WERI-Rb-1 (cell line): ENCODE measurements around the gene PTPN6.

Experiments
- DNase-seq: peaks from one replicate; pipeline ENCODE4 v3.0.0-alpha.2; 2020
- H3K27ac ChIP-seq: fragments of 250-450 bp; sonication (Bioruptor Pico); 2 replicates; pipeline ENCODE4 v1.5.1; 2020; ENCODE audit warnings: mild to moderate bottlenecking, moderate library complexity
- H3K27me3 ChIP-seq: fragments of 250-450 bp; sonication (Bioruptor Pico); 2 replicates; pipeline ENCODE4 v1.5.1; 2021; ENCODE audit warnings: mild to moderate bottlenecking, low read depth, moderate library complexity; ENCODE audit not compliant: insufficient read depth, severe bottlenecking
- H3K36me3 ChIP-seq: fragments of 250-450 bp; sonication (Bioruptor Pico); 2 replicates; pipeline ENCODE4 v1.5.1; 2020; ENCODE audit warnings: mild to moderate bottlenecking, moderate library complexity
- H3K4me3 ChIP-seq: 2 replicates; pipeline ENCODE4 v1.5.1; 2011; ENCODE audit warnings: low read depth, mild to moderate bottlenecking, control low read depth, low read length
- H3K9me3 ChIP-seq: fragments of 250-450 bp; sonication (Bioruptor Pico); 2 replicates; pipeline ENCODE4 v1.5.1; 2021; ENCODE audit warnings: mild to moderate bottlenecking, moderate library complexity; ENCODE audit not compliant: severe bottlenecking
- TF ChIP-seq, protein P1 (sequence below): IDR thresholded peaks from 2 replicates; pipeline ENCODE4 v1.5.1; 2011; ENCODE audit warnings: low read depth, mild to moderate bottlenecking, control low read depth, inconsistent platforms, low read length

Gene PTPN6

GRCh38 chr12:6953442-6954315 lies 2.5 kb downstream of the PTPN6 start:
- H3K4me3 ChIP-seq, result no peak overlapping the region
- no peaks in the 10 kb centered on the region for H3K36me3 ChIP-seq
- no peaks in the 10 kb centered on the region for H3K27me3 ChIP-seq
- TF ChIP-seq, protein P1, sequence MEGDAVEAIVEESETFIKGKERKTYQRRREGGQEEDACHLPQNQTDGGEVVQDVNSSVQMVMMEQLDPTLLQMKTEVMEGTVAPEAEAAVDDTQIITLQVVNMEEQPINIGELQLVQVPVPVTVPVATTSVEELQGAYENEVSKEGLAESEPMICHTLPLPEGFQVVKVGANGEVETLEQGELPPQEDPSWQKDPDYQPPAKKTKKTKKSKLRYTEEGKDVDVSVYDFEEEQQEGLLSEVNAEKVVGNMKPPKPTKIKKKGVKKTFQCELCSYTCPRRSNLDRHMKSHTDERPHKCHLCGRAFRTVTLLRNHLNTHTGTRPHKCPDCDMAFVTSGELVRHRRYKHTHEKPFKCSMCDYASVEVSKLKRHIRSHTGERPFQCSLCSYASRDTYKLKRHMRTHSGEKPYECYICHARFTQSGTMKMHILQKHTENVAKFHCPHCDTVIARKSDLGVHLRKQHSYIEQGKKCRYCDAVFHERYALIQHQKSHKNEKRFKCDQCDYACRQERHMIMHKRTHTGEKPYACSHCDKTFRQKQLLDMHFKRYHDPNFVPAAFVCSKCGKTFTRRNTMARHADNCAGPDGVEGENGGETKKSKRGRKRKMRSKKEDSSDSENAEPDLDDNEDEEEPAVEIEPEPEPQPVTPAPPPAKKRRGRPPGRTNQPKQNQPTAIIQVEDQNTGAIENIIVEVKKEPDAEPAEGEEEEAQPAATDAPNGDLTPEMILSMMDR, result no peak
- DNase-seq, result no peak
- no peaks in the 10 kb centered on the region for H3K9me3 ChIP-seq
- no peak overlapping the region for H3K27ac ChIP-seq

GRCh38 chr12:6954316-6955107 lies 3.4 kb downstream of the PTPN6 start:
- H3K9me3 ChIP-seq, result no peaks in the 10 kb centered on the region
- H3K27me3 ChIP-seq, result no peaks in the 10 kb centered on the region
- H3K27ac ChIP-seq, result no peak overlapping the region
- TF ChIP-seq, protein P1, result no peak
- DNase-seq, result no peak
- no peak overlapping the region for H3K4me3 ChIP-seq
- no peaks in the 10 kb centered on the region for H3K36me3 ChIP-seq

DNA sequence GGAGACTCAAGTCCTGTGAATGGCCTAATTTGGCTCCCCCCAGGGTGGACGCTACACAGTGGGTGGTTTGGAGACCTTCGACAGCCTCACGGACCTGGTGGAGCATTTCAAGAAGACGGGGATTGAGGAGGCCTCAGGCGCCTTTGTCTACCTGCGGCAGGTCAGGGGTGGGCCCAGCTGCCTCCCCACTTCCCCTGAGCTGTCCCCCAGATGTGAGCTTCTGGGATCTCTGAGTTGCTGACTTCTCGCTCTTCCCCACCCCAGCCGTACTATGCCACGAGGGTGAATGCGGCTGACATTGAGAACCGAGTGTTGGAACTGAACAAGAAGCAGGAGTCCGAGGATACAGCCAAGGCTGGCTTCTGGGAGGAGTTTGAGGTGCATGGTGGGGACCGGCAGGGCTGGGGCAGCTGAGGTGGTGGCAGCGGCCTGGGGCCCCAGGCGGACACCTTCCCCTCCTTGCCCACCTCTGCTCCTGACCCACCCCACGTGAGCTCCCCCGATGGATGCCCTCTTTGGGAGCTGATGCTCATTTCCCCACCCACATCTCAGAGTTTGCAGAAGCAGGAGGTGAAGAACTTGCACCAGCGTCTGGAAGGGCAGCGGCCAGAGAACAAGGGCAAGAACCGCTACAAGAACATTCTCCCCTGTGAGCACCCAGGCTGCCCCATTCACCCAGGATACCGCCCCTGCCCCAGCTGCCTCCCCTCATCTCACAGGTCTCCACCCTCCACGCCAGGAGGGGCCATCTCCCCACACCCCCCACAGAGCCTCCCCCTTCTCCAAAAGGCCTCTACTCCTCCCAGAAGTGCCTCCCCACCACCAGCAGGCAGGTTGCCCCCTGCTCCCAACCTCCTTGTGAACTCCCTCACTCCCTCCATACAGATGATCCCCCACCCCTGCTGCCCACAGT lies 4.2 kb downstream of the PTPN6 start:
- no peak for DNase-seq
- H3K27ac ChIP-seq, result no peak overlapping the region
- TF ChIP-seq, protein P1, result no peak
- no peaks in the 10 kb centered on the region for H3K36me3 ChIP-seq
- H3K27me3 ChIP-seq, result no peaks in the 10 kb centered on the region
- no peaks in the 10 kb centered on the region for H3K9me3 ChIP-seq
- no peak overlapping the region for H3K4me3 ChIP-seq

DNA sequence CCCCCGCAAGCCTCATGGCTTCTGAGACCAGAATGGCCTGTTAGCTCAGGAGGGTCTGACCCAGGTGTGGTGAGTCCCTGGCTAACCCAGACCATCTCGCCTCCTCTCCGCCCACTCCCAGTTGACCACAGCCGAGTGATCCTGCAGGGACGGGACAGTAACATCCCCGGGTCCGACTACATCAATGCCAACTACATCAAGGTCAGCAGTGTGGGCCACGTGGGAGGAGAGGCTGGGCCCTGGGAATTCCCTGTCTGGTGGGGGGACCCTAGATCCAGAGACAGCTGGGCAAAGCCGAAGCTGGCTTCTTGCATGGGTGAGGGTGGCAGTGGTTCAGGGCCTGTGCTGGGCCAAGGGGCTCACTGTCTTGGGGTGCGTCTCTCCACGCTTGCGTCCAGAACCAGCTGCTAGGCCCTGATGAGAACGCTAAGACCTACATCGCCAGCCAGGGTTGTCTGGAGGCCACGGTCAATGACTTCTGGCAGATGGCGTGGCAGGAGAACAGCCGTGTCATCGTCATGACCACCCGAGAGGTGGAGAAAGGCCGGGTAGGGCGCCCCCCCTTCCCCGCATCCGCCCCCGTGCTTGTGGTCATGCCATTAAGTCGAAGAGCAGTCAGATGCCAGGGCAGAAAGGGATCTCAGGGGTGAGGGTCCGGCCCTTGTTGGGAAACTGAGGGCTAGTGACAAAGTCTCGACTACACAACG lies 5.0 kb downstream of the PTPN6 start:
- Histone ChIP-seq H3K36me3 (no peaks in the 10 kb centered on the region), H3K4me3 (no peak overlapping the region), H3K9me3 (no peaks in the 10 kb centered on the region), H3K27me3 (no peaks in the 10 kb centered on the region), H3K27ac (no peak overlapping the region)
- DNase-seq, result no peak
- TF ChIP-seq, protein P1, result no peak

DNA sequence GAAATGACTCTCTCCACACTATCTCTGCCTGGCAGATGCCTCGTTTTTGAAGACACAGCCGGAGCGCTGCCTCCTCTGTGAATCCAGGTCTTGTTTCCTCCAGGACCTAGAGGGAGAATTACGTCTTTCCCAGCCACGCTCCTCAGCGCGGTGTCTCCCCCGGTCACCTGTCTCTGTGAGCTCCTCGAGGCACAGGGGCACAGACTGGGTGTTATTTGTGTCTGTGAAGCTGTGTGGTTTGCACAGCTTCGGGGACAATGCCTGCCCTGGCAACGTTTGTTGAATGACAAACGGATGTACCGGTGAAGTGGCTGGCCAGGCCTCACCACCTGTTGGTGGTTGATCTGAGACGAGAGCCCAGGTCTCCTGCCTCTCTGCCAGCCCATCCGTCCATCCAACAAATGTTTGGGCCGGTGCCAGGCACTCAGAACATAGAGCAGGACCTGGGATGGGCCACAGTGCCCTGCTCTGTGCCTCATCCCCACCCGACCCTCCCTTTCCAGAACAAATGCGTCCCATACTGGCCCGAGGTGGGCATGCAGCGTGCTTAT lies 6.1 kb downstream of the PTPN6 start:
- H3K4me3 ChIP-seq, result no peak overlapping the region
- TF ChIP-seq, protein P1, result no peak
- H3K27me3 ChIP-seq, result no peaks in the 10 kb centered on the region
- no peaks in the 10 kb centered on the region for H3K36me3 ChIP-seq
- no peak for DNase-seq
- no peaks in the 10 kb centered on the region for H3K9me3 ChIP-seq
- H3K27ac ChIP-seq, result no peak overlapping the region
